OCI-LY7 (cell line): ENCODE results near the gene MRNIP. TPM values are rescaled to one million over a fixed set of nuclear protein-coding genes. Genes with fewer than 3 reads are reported as not detected.

Source experiments
- BruUV-seq: library from RNA; stranded (reverse); fragments of 400-500 nt; replicated peaks from 2 replicates; lab custom pipeline; 2021; lab: Mats Ljungman, UMichigan
- CTCF ChIA-PET: fragments of 300-600 bp; sonication (Branson Sonifier 250); formaldehyde crosslinking; loops from one replicate; lab custom pipeline; 2022; ENCODE audit warnings: antibody characterized with exemption; ENCODE audit not compliant: unreplicated experiment; lab: Charles Lee
- POLR2A ChIA-PET: fragments of 300-600 bp; sonication (Branson Sonifier 250); formaldehyde crosslinking; loops from one replicate; lab custom pipeline; 2022; ENCODE audit warnings: antibody characterized with exemption; lab: Charles Lee
- DNase-seq: peaks from one replicate; pipeline ENCODE4 v3.0.0-alpha.2; 2015; ENCODE audit warnings: low spot score
- H2AFZ ChIP-seq: fragments of 200-600 bp; sonication (generic), shearing (Covaris generic); 2 replicates; pipeline ENCODE4 v1.6.1; 2014; ENCODE audit warnings: mild to moderate bottlenecking, antibody characterized with exemption, low read length, moderate library complexity
- H3K27ac ChIP-seq: fragments of 200-600 bp; sonication (generic); 2 replicates; pipeline ENCODE4 v1.5.1; 2014; ENCODE audit warnings: mixed run types, low read depth, mild to moderate bottlenecking, moderate library complexity, low read length, inconsistent platforms; ENCODE audit not compliant: poor library complexity, severe bottlenecking
- H3K36me3 ChIP-seq: fragments of 200-600 bp; sonication (generic); 2 replicates; pipeline ENCODE4 v1.6.1; 2014; ENCODE audit warnings: mild to moderate bottlenecking, antibody characterized with exemption, low read length, moderate library complexity, mixed read lengths; ENCODE audit not compliant: insufficient read depth
- H3K4me1 ChIP-seq: fragments of 200-600 bp; sonication (generic); 2 replicates; pipeline ENCODE4 v1.5.1; 2014; ENCODE audit warnings: mild to moderate bottlenecking, low read length; ENCODE audit not compliant: insufficient read depth, poor library complexity, severe bottlenecking
- H3K4me2 ChIP-seq: fragments of 200-600 bp; sonication (generic); 2 replicates; pipeline ENCODE4 v1.6.1; 2014; ENCODE audit warnings: mild to moderate bottlenecking, low read length
- H3K4me3 ChIP-seq: fragments of 200-600 bp; sonication (generic); 2 replicates; pipeline ENCODE4 v1.5.1; 2014; ENCODE audit warnings: mild to moderate bottlenecking, low read depth, low read length; ENCODE audit not compliant: poor library complexity, severe bottlenecking
- H3K79me2 ChIP-seq: fragments of 200-600 bp; sonication (generic); 2 replicates; pipeline ENCODE4 v1.6.1; 2016; ENCODE audit warnings: low read depth, mild to moderate bottlenecking, low read length, moderate library complexity, mixed read lengths; ENCODE audit not compliant: insufficient read depth
- H3K9me2 ChIP-seq: fragments of 200-600 bp; sonication (generic); 2 replicates; pipeline ENCODE4 v1.6.1; 2016; ENCODE audit warnings: mild to moderate bottlenecking, low read length, mixed read lengths; ENCODE audit not compliant: insufficient read depth
- H3K9me3 ChIP-seq: fragments of 200-600 bp; sonication (generic); 2 replicates; pipeline ENCODE4 v1.6.1; 2014; ENCODE audit warnings: mild to moderate bottlenecking, mixed run types, low read length, mixed read lengths
- H4K20me1 ChIP-seq: fragments of 200-600 bp; sonication (generic); 2 replicates; pipeline ENCODE4 v1.6.1; 2014; ENCODE audit warnings: mild to moderate bottlenecking, antibody characterized with exemption, low read length, moderate library complexity, mixed read lengths; ENCODE audit not compliant: insufficient read depth
- CTCF ChIP-seq: fragments of 200-600 bp; sonication (generic); conservative IDR thresholded peaks from 2 replicates; pipeline ENCODE4 v1.5.1; 2014; ENCODE audit warnings: mild to moderate bottlenecking, antibody characterized with exemption, low read length, moderate library complexity, mixed read lengths
- EZH2phosphoT487 ChIP-seq: fragments of 200-600 bp; sonication (generic); IDR thresholded peaks from 2 replicates; pipeline ENCODE4 v1.6.1; 2018; ENCODE audit warnings: low read depth, borderline replicate concordance, mild to moderate bottlenecking, mixed run types, antibody characterized with exemption, low read length, moderate library complexity, mixed read lengths
- intact Hi-C: fragments of 100-400 bp; cut with micrococcal nuclease; formaldehyde crosslinking; loops from one replicate; pipeline ENCODE4 v1.10.0; 2022; ENCODE audit not compliant: unreplicated experiment
- total RNA-seq, 2 experiments: library from RNA; depleted of rRNA in 1 of 2; stranded (reverse); fragments of >200 nt in 1 of 2; shearing (Covaris generic) in 1 of 2; gene quantifications; 2 replicates each; pipeline ENCODE4 v1.2.3, GENCODE V29; 2014 to 2022

Gene MRNIP
- total RNA-seq, 2 experiments from 2014 or later = 70.5 to 78.7 TPM

GRCh38 chr5:179890751-179891682 is 32.4 kb upstream of the MRNIP start:
- H3K9me2 ChIP-seq = no peaks in the 10 kb centered on the region
- TF ChIP-seq EZH2phosphoT487 (no peak), CTCF (no peak)
- no peak overlapping the region for H3K27ac ChIP-seq
- no peaks in the 10 kb centered on the region for H3K9me3 ChIP-seq
- BruUV-seq = no TSS peak
- intact Hi-C loops = no loop called here
- H3K4me3 ChIP-seq = no peak overlapping the region
- H3K36me3 ChIP-seq = peaks cover 95% of the 10 kb centered on the region
- no peaks in the 10 kb centered on the region for H3K79me2 ChIP-seq
- no peaks in the 10 kb centered on the region for H4K20me1 ChIP-seq
- DNase-seq = no peak
- H3K4me2 ChIP-seq = no peak overlapping the region
- H3K4me1 ChIP-seq = no peaks in the 10 kb centered on the region
- ChIA-PET POLR2A (no interaction called here), CTCF (no interaction called here)
- H2AFZ ChIP-seq = no peak overlapping the region

DNA sequence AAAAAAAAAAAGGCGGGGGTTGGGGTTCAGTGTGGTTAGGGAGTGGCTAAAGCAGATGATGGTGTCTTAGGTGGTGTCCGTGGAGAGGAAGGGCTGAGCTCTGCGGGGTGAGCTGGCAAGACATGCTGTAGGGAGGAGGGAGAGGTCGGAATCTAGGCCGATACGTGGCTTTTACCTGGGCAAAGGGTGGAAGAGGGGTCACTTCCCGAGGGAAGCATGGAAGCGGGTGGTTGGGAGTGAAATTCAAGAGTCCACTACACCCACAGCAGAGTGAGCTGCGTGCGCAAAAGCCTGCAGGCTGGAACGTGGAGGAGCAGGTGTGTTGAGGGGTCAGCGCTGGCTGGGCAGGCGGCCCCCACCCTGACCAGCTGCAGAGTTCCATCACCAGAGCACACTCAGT is 31.3 kb upstream of the MRNIP start:
- Histone ChIP-seq H3K9me3 (0 out of 2 replicates have a peak, but pooled peaks cover 1% of the 10 kb centered on the region), H4K20me1 (no peaks in the 10 kb centered on the region), H3K9me2 (no peaks in the 10 kb centered on the region), H3K4me3 (no peak overlapping the region), H3K4me2 (no peak overlapping the region), H3K27ac (no peak overlapping the region), H3K79me2 (no peaks in the 10 kb centered on the region), H3K4me1 (no peaks in the 10 kb centered on the region), H2AFZ (no peak overlapping the region), H3K36me3 (peaks cover 95% of the 10 kb centered on the region)
- intact Hi-C loops = no loop called here
- ChIA-PET CTCF (no interaction called here), POLR2A (interaction anchor here (0.7 to 0.9 kb wide), 2 partner anchors 29 to 266 kb away, joined by 3 to 6 read pairs; no protein-coding TSS in a partner anchor)
- TF ChIP-seq CTCF (no peak), EZH2phosphoT487 (no peak)
- BruUV-seq = no TSS peak
- DNase-seq = no peak

DNA sequence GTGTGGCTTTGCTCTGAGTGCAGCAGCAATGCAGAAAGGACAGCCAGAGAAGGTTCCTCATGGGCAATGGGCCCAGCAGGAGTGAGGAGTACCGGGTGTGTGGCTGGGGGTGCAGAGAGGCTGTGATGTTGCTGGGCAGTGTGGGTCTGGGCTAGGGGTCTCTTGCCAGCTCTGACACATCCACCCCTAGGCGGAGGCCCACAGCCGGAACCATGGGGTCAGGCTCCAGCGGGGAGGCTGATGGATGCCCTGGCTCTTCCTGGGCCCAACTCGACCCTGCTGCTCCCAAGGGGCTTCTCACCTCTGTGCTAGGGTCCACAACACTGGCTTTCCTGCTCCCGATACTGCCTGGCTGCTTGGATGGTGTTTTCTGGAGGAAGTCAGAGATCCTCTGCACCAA is 29.2 kb upstream of the MRNIP start:
- CTCF ChIA-PET = no interaction called here
- H3K36me3 ChIP-seq = peaks cover 96% of the 10 kb centered on the region
- no peak overlapping the region for H2AFZ ChIP-seq
- H3K9me3 ChIP-seq = peaks cover 19% of the 10 kb centered on the region
- no TSS peak for BruUV-seq
- H3K4me3 ChIP-seq = no peak overlapping the region
- DNase-seq = no peak
- TF ChIP-seq CTCF = no peak
- TF ChIP-seq EZH2phosphoT487 = no peak
- intact Hi-C loops = no loop called here
- no peaks in the 10 kb centered on the region for H4K20me1 ChIP-seq
- no peaks in the 10 kb centered on the region for H3K9me2 ChIP-seq
- POLR2A ChIA-PET = no interaction called here
- no peak overlapping the region for H3K4me2 ChIP-seq
- H3K27ac ChIP-seq = no peak overlapping the region
- no peaks in the 10 kb centered on the region for H3K4me1 ChIP-seq
- no peaks in the 10 kb centered on the region for H3K79me2 ChIP-seq
